SK-N-MC (cell line): ENCODE measurements around the gene SLC15A1.

Experiments
- EZH2 ChIP-seq: fragments of 200-600 bp; sonication (generic); IDR thresholded peaks from one replicate; pipeline ENCODE4 v1.6.1; 2017; ENCODE audit warnings: antibody characterized with exemption
- POLR2AphosphoS5 ChIP-seq: IDR thresholded peaks from 2 replicates; pipeline ENCODE4 v1.6.1; 2012; ENCODE audit warnings: mild to moderate bottlenecking, low read depth, low read length, borderline replicate concordance

DNA sequence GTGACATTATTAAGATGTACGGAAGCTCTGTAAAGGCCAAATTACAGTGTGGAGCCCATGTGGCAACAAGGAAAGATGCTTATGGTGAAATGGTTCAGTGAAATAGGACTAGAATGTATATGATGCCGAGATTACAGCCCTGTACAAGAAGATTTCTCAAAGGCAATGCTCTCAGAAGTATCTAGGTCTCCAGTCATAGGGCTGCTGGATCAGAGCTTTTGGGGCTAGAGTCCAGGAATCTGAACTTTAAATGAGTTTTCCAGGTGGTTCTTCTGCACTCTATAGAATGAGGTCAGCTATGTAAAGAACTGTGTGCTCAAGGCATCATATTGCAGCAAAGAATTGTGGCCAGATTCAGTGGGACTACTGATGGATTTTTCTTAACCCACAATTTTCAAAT, 100.2 kb downstream of the SLC15A1 start:
- TF ChIP-seq POLR2AphosphoS5 (no peak), EZH2 (no peak)
